Kidney glomerular epithelial cell (primary cell): ENCODE results near the gene AKAP13.

ENCODE experiments used
- DNase-seq: peaks from one replicate; lab custom pipeline; 2025; lab: John Stamatoyannopoulos, UW

The AKAP13 gene

DNA sequence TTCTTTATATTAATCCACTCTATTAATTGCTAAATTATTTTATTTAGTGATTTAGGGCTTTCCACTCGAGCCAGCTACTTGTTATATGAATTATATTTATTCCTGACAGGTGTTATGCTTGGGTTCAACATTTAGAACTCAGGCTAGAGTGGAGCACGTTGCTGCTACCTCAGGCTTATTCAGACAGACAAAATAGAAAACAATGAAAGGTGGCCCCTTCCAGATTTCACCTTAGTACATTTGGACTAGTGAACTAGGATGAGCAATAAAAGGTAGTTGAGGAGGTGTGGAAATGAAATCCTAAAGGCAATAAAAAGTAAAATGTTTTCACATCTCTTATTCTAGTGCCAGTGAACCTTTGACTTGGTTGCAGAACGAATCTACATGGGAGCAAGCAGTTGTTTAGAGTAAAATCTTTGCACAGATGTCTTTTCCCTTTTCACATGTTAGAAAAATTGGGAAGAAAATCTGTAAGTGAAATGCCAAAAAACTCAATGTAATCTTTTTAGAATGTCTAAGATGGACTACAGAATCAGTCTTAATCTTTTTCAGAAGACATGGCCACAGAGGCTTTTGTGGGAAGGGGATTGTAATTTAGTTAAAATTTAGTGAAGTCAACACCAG, 63.8 kb downstream of the AKAP13 start:
- DNase-seq = no peak

DNA sequence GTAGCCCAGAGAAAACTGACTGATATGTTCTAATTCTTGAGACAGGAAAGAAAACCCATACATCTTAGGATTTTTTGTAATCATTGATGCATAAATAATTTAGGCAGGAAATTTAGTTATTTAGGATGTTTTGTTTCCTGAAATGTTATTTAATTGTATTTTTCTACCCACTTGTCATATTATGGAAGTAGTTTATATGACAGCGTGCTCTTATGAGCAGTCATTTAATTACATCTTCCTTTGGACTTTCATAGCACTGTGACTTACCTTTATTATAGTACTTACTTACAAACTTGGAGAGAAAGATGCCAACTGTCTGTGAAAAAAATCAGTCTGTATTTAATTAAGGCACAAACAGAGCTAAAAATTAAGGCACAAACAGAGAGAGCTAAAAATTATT, 65.0 kb downstream of the AKAP13 start:
- DNase-seq = no peak

DNA sequence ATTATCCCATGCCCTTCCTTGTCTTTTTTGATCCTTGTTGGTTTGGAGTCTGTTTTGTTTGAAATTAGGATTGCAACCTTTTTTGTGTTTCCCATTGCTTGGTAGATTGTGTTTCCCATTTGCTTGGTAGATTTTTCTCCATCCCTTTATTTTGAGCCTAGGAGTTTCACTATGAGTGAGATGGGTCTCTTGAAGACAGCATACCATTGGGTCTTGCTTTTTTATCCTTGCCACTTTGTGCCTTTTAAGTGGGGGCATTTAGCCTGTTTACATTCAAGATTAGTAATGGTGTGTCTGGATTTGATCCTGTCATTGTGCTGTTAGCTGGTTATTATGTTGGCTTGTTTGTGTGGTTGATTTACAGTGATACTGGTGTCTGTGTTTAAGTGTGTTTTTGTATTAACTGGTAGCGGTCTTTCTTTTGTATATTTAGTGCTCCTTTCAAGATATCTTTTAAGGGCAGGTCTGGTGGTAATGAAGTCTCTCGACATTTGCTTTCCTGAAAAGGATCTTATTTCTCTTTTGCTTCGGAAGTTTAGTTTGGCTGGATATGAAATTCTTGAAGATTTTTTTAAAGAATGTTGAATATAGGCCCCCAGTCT, 70.8 kb downstream of the AKAP13 start:
- no peak for DNase-seq

DNA sequence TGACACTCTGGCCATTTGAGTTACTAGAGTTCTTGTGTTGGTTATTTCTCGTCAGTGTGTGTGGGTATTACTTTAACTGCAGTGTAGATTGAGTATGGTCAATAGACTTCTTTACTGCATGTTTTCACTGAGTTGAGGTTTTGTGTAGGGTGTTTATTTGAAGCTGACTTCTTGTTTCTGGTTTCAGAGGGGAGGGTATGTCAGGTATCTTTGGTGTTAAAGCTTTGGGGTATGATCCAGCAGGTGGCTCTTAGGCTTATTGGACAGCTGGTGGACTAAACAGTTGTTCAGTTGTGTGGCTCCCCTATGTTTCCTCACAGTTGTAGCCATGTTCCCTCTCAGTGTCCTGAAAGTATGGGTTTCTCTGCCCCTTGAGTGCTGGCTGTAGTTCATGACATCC, 72.0 kb downstream of the AKAP13 start:
- DNase-seq = no peak

DNA sequence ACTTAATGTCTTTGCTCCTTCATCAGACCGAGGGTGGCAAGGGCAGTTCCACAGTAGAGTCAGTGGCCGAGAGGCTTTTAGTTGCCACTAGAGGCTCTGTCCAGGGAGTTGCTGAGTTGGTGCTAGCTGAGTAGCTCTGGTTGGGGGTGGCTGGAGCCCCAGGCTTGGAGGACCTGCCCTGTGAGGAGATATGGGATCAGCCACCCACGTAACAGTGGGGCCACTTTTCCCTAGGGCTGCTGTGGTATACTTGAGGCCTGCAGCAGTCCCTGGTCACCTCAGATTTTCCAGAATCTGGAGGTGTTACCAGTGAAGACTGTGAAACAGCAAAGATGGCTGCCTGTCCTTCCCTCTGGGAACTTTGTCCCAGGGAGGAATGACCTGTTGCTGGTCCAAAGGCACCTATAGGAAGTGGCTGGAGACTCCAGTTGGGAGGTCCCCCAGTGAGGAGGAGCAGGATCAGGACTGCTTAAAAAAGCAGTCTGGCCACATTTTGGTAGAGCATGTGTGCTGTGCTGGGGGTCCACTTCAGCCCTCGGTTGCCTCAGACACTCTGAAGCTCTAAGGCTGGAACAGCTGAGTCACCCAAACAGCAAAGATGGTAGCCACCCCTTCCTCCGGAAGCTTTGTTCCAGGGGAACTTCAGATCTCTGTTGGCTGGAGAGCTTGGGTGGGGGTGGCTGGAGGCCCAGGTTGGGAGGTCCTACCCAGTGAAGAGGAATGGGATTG, 72.9 kb downstream of the AKAP13 start:
- DNase-seq = no peak

DNA sequence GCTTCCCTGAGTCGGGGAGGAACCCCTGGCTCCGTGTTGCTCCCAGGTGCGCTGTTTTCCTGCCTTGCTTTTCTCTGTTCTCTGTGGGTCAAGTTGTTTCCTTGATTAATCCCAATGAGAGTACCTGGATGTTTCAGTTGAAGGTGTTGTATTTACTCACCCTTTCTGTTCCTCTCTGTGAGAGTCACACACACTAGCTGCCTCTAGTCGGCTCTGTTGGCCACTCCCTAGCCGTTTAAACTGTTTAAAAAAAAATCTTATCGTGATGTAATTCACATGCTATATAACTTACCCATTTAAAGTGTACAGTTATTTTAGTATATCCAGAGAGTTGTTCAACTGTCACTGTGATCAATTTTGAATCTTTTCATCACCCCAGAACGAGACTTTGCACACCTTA, 74.0 kb downstream of the AKAP13 start:
- no peak for DNase-seq

DNA sequence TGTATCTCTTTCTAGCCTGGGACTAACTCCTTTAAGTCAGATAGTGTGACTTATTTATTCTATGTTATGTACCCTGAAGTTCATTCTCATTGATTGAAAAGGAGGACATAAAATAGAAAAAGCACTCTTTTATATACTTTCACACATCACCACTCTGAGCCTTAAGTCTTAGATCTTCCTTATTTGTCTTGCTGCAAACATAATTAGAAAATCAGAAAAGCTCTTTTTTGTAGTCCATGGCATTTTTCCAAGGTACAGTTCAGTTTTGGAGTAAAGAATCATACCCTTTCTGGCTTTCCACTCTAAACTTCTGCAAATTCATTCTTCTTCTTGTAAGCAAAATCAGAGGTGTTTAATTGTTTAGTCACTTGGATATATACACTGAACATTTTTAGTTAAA, 75.5 kb downstream of the AKAP13 start:
- no peak for DNase-seq

DNA sequence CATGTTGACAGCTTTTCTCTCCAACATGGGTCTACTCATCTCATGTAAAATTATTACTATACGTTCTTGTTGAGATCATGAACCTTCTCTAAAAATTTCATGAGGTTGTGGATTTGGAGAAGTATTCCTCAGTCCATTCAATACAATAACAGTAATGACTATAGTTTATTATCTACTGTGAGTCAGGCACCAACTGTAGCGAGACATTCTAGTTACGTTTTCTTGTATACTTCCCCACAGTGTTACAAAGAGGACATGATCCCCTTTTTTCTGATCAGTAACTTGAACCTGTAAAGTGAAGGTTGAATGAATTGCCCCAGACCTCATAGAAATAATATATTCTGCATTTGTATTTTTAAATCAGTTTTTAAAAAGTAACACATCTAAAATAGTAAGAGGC, 76.4 kb downstream of the AKAP13 start:
- no peak for DNase-seq

DNA sequence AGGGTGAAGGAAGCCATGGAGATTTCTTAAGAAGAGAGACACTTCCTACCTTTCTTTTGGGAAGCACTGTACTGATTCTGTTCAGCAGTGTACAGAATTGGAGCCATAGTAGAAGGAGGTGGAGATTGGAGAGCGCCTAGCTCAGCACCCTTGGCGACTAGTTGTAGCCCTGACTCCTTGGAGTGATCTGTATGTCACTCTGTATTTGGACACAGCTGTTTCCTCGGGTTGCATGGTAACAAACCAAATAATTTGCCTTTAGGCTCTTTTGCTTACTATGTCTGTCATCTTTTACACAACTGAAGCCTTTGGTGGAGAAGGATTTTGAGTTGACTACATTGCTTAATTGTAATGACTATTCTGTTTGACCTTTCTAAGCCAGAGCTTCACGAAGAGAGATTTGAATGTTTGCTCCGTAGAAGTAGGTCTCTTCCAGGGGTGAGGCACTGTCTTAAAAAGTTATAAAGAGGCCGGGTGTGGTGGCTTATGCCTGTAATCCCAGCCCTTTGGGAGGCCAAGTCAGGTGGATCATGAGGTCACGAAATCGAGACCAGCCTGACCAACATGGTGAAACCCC, 77.1 kb downstream of the AKAP13 start:
- no peak for DNase-seq

DNA sequence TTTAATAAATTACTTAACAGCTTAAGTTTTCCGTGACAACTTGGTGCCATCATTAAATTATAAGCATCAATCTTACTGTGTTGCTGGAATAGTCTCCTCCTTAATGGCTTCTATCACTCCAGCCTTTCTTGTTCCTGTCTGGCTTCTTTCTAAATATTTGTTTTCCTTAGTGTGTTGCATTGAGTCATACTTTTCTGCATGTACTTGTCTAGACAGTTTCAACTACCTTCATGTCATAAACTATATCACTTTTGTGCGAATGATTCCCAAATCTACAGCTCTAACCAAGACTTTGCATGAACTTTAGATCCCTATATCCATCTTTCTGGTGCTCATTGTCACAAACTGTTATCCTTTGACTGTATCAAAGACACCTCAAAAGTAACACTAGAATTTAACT, 78.4 kb downstream of the AKAP13 start:
- peak; percentile 20 for DNase-seq

DNA sequence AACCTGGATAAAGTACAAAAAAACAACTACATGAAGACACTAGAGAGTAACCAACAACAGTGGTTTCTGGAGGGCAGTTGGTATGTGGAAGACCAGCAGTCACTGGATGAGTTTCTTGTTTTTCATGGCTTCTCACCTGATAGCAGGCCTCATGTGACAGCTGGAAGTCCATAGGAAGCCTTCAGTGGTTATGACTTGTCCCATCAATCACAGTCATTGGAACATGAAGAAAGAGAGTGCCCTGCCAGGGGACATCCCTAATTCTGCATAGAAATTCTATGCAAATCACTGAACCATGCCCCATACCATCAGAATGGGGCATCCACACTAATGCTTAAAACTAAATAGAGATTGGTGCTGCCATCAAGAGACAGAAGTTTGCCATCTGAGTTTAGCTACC, 81.6 kb downstream of the AKAP13 start:
- no peak for DNase-seq

DNA sequence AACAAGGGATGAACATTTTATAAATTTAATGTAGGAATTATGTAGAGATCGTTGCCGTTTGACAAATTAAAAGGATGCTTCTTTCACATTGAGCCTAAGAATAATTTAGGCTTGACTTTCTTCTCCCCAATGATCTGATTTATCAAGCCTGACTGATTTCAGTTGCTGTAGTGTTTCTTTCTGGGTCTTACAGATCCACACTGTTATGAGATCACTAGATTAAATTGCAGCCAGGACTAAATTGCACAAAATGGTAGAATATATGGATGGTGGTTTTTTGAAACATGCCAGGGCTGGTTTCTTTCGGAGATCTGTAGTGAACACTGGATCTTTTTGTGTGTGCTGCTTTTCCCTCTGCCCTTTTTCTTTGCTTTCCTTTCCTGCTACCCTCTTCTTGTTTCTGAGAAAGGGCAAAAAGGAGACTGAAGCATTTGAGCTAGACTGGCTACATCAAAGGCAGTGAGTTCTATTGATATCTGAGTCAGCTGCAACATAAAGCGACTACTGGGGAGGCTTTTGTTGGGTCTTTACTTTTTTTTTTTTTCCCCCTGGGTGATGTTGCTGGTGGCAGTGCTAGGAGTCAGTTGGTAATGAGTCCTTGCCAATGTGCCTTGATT, 83.0 kb downstream of the AKAP13 start:
- no peak for DNase-seq

DNA sequence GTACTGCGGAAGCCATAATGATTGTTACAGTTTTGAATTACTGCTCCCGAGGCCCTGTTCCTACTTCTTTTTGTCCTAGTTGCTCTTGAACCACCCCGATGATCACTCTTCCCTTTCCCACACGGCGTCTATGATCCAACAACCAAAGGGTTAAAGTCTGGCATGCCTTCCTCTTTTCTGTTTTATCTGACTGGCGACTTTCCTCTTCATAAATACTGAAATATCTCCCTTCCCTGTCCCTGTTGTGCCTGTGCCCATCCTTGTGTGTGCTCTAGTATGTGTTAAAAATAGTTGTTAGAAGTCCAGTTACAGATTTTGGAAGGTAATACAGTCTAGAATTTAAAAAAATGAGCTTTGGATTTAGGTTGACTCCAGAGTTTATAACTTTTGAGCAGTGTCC, 83.6 kb downstream of the AKAP13 start:
- DNase-seq = no peak

DNA sequence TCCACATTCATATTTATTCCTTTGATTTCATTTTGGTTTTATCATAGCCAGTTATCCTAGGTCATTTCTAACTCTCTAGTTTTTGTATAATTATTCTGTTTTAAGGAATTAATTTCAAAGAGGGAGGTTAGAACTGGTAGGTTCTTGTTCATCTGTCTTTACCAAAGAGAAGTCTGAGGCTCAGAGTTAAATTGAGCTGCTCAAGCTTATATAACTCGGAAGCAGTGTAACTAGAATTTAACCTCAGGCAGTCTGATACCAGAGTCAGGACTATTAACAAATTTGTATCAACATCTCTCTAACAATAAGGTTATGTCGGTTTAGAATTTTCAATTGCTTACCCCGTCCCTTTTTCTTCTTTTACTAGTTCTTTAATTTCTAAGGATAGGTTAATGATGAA, 84.1 kb downstream of the AKAP13 start:
- no peak for DNase-seq

DNA sequence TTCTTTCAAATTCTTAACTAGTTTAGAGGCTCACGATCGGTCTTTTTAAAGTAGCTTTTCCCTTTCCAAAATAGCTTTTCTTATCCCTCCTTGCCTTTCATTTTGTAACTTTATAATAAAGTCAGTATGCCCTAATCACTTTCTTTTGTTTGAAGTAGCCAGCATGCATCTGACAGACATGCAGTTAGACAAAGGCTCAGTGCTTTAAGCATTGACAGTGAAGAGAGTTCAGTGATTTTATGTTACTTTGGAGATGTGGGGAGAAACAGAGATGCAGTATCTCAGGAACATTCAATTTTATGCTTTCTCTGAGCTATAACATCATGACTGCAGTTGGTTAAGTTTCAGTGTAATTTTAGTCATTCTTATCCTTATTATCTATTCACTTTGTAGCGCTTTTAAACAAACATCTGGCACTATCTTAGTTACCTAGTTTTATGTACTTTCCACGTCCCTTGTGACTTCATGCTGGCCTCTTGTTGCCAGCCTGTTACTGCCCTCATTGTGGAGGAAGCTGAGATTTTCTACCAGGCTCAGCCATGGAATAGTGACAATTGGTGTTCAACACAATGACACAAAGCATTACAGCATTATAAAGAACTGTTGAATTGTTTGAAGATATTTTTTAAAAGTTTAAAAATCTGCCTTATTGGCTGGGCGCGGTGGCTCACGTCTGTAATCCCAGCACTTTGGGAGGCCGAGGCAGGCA, 90.3 kb downstream of the AKAP13 start:
- DNase-seq = no peak

DNA sequence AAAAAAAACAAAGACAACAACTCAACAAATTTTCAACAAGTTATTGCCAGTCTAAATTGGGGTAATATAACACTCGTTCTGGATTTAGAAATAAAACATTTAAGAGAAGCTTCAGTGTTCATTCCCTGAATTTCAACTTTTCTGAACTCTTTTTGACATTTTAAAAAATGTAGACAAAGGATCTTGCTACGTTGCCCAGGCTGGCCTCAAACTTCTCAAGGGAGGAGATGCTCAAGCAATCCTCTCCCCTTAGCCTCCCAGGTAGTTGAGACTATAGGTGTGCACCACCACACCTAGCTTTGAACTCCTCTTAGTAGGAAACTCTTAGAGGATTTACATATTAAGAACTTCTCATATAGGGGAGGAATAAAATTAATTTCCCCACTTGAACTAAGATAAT, 91.9 kb downstream of the AKAP13 start:
- no peak for DNase-seq

DNA sequence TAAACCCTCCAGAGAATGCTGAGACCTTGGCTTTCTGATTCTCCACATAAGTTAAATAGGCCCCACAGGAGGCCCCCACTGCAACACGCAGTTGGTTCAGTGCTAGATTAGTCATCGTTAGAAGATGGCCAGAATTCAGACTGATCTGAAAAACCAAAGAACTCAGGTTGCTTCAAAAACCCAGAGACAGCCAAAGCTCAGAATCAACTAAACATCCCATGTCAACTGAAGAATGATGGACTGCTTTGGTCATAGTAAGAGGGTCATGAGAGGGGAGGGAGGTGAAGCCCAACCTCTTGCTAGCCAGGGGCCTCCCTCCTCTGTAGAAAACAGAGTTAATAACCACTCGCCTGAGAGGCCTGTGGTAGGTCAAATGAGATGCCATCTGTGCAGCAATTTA, 93.1 kb downstream of the AKAP13 start:
- peak; percentile 31 for DNase-seq

DNA sequence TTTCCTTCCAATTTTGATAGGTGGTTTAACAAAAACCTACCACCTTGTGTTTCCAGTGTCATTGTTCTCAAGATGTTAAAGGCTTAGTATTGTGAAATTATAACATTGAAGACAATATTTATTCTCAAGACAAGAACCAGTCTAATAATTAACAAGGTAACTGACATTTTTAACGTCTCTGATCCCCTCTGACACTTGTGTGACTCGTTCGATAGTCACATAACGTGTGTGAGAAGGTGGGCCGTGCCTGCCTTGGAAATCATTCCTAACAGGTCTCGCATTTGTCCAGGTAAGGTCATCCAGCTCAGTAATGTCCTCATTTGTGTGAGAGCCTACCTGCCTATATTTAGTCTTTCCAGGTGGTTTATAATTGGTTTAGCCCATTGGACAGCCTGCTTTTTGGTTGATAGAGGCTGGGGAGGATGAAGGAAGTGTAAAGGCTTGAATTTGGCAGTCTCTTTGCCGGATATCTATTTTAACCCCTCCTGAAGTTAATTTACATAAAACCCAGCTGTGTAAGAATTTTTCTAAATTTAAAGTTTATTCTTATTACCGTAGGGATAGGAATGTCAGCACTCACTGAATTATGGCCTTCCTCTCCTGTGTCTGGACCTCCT, 94.4 kb downstream of the AKAP13 start:
- no peak for DNase-seq

DNA sequence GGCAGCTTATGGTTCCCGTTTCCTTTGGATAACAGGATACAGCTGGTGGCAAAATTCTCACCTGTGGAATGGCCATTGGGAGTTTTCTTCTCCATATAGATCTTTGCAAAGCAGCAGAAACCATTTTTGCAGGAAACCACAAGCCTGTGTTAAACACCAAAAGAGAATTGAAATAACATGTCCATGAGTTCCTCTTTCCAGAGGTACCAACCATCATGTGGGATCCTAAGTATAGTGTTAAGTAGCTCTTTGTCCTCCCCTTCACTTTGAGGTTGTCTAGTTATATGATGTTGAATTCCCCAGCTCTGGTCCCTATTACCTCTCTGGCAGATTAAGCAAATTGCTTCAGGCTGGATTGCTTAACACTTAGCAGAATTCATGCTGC, 94.9 kb downstream of the AKAP13 start:
- no peak for DNase-seq

DNA sequence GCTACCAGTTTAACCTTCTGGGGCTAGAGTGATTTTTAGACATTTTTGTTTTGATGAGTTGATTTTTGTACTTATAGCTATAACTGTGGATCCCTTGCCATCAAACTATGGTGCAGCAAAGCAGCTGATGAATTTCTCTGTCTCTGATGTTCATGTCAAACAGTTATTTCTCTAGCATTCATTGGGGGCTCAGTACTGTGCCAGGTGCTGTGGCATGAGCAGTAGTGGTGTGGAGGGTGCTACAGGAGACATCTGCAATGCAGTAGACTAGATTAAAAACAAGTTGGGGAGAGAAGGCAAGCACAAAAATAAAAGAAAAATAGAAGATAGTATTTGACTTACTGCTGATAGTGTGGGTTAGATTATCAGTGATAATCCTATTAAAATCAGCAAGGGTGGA, 95.3 kb downstream of the AKAP13 start:
- no peak for DNase-seq

DNA sequence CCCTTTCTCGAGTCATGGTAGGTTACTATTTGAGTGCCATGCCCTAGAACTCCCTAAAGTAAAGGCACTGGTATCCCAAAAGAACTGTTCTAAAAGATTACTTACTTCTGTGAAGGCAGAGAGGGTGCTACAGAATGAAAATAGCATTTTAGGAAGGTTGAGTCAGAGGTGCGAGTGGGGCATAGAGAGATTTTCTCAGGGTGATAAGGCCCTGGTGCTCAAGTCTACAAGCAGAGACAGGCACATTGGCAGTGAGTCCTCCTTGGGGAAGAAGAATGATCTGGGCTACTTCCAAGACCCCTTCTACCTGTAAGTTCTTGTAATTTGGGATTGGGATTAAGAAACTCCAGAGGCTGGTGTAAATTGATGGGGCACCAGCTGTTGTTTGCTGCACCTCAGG, 96.7 kb downstream of the AKAP13 start:
- DNase-seq = no peak

DNA sequence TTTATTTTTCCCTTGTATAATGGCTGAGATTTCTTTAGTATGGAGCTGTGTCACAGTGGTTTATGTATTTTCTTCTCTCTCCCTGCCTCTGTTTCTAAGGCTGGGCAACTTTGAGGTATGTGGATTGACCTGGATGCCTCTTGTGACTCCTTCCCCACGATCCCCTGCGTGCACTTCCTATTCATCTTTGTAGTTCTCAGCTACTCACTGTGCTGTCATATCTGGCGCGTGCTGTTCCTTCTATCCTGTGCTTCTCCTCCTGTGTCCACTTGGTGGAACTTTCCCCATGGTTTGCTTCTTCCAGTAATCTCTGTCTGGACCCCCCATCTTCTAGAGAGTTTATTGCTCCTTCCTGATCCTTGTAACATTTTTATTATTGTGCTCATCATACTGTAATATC, 97.3 kb downstream of the AKAP13 start:
- DNase-seq = peak; percentile 93
